ENCODE results near the gene LAMB2. TPM values are rescaled to one million over a fixed set of nuclear protein-coding genes. Genes with fewer than 3 reads are reported as not detected.

LAMB2 gene
- total and polyA plus RNA-seq, 10 of the 15 experiments (the other 5 are each of a cell fraction or from before 2014, with no cell fraction given): 0.13 to 3.2 (median 0.64) TPM; not detected in 3

GRCh38 chr3:49132073-49132436 lies 795 bp downstream of the LAMB2 start:
- Histone ChIP-seq H2AFZ (ENCODE audit: control insufficient read depth, low read depth, low read length) (no peak overlapping the region), H3K27me3 (replicated peaks in 1 of 2; ENCODE audit: control insufficient read depth in 2 of 2, insufficient read depth in 2 of 2, low read length in 1 of 2) (peaks cover 3 to 4% of the 10 kb centered on the region in 2 experiments; a peak in 2 of 4 replicates), H3K9me3 (replicated peaks; ENCODE audit: control insufficient read depth, insufficient read depth, low read length) (no peaks in the 10 kb centered on the region), H3K27ac (ENCODE audit: control insufficient read depth, insufficient read depth) (no peak overlapping the region), H3K4me2 (ENCODE audit: control insufficient read depth, insufficient read depth) (no peak overlapping the region), H3K36me3 (ENCODE audit: control insufficient read depth in 2 of 2, insufficient read depth in 2 of 2, low read length in 1 of 2) (no peaks in the 10 kb centered on the region), H3K4me3 (no peak overlapping the region), H3K4me1 (ENCODE audit: control insufficient read depth, insufficient read depth, low read length) (no peaks in the 10 kb centered on the region), H3K79me2 (ENCODE audit: control insufficient read depth, insufficient read depth, low read length) (no peaks in the 10 kb centered on the region), H4K20me1 (ENCODE audit: control insufficient read depth, insufficient read depth) (no peaks in the 10 kb centered on the region), H3K9ac (ENCODE audit: control insufficient read depth, insufficient read depth, low read length) (no peak overlapping the region)
- BruUV-seq (replicated peaks): no TSS peak
- intact Hi-C loops (cut with micrococcal nuclease; ENCODE audit: unreplicated experiment) (no loop called here), in situ Hi-C loops (cut with MboI) (no loop called here)
- no peak for TF ChIP-seq SMC3 (IDR thresholded peaks at IDR 0.05; ENCODE audit: borderline replicate concordance, low read length)
- TF ChIP-seq TCF3 (IDR thresholded peaks at IDR 0.05; ENCODE audit: borderline replicate concordance, insufficient read depth, low read depth, low read length): no peak
- no peak for TF ChIP-seq CHD2 (IDR thresholded peaks at IDR 0.05; ENCODE audit: borderline replicate concordance, low read depth, low read length)
- no peak for TF ChIP-seq LARP7 (IDR thresholded peaks at IDR 0.05)
- no peak for TF ChIP-seq CEBPB (IDR thresholded peaks at IDR 0.05; ENCODE audit: borderline replicate concordance in 1 of 2, low read depth in 2 of 2, low read length in 2 of 2)
- no peak for TF ChIP-seq POLR2A (IDR thresholded peaks at IDR 0.05; ENCODE audit: low read depth, low read length)
- no peak for TF ChIP-seq MXI1 (IDR thresholded peaks at IDR 0.05; ENCODE audit: low read depth, low read length)
- no peak for TF ChIP-seq GATAD2B (conservative IDR thresholded peaks at IDR 0.05; ENCODE audit: low read depth)
- TF ChIP-seq FOXK2 (IDR thresholded peaks at IDR 0.05): no peak
- TF ChIP-seq, protein P1, sequence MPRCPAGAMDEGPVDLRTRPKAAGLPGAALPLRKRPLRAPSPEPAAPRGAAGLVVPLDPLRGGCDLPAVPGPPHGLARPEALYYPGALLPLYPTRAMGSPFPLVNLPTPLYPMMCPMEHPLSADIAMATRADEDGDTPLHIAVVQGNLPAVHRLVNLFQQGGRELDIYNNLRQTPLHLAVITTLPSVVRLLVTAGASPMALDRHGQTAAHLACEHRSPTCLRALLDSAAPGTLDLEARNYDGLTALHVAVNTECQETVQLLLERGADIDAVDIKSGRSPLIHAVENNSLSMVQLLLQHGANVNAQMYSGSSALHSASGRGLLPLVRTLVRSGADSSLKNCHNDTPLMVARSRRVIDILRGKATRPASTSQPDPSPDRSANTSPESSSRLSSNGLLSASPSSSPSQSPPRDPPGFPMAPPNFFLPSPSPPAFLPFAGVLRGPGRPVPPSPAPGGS (IDR thresholded peaks at IDR 0.05; ENCODE audit: borderline replicate concordance, insufficient read depth, low read depth, low read length, poor library complexity, severe bottlenecking): no peak
- no peak for TF ChIP-seq SRF (IDR thresholded peaks at IDR 0.05; ENCODE audit: low read depth in 2 of 2, low read length in 2 of 2)
- SMC1A ChIA-PET (ENCODE audit: uncharacterized antibody, unreplicated experiment): no interaction called here
- RAD21 ChIA-PET (ENCODE audit: unreplicated experiment): no interaction called here
- 62% methylated on average over 9 of the region's 9 CpGs for WGBS (ENCODE audit: insufficient coverage, insufficient replicate concordance, low lambda C conversion rate, missing lambda C conversion rate)
- CTCF ChIA-PET: interaction anchor here (0.6 to 1.0 kb wide), 2 partner anchors 144 to 298 kb away, joined by 3 to 8 read pairs; no protein-coding TSS in a partner anchor
- no peak for DNase-seq (ENCODE audit: low read depth, low spot score)
- ATAC-seq: no peak
- POLR2A ChIA-PET: no interaction called here
- no peak for FAIRE-seq
